Measurements from ENCODE around the gene TRIML2. TPM values are rescaled to one million over a fixed set of nuclear protein-coding genes. Genes with fewer than 3 reads are reported as not detected.

The TRIML2 gene
- polyA plus RNA-seq, 1 donor from 2014 or later: not detected

DNA sequence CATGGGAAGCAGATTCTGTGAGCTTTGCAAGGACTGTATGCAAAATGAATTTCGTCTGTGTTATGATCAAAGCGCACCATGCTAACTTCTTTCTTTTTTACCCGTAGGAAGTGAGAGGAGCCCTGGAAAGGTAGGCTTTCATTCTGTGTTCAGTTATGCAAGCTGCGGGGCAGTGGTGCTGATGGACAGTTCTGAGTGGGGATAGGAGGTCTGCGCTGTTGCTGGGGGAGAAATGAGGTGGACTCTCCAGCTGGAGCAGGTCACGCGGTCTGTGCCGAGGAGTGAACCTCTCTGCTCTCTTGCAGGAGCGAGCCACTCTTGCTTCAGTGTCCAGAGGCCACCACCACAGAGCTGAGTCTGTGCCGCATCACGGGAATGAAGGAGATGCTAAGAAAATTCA is 34.3 kb upstream of the TRIML2 start:
- Histone ChIP-seq H3K4me3 (ENCODE audit: low read length) (no peak overlapping the region), H3K27me3 (ENCODE audit: insufficient read depth, low read depth, low read length) (no peaks in the 10 kb centered on the region), H3F3A (ENCODE audit: insufficient read depth, low read length, poor library complexity, severe bottlenecking) (no peaks in the 10 kb centered on the region), H2AFZ (ENCODE audit: low read depth, low read length) (no peak overlapping the region), H3K9ac (ENCODE audit: low read length) (no peak overlapping the region), H3K9me2 (ENCODE audit: insufficient read depth, low read length) (no peaks in the 10 kb centered on the region), H3K27ac (ENCODE audit: low read length) (no peak overlapping the region), H3K4me2 (ENCODE audit: low read length) (no peak overlapping the region), H3K79me2 (replicated peaks; ENCODE audit: insufficient read depth, low read length) (no peaks in the 10 kb centered on the region), H3K36me3 (ENCODE audit: insufficient read depth, low read length) (no peaks in the 10 kb centered on the region), H3K9me3 (ENCODE audit: low read length) (no peaks in the 10 kb centered on the region), H4K20me1 (ENCODE audit: insufficient read depth) (no peaks in the 10 kb centered on the region)
- TF ChIP-seq TAF1 (IDR thresholded peaks at IDR 0.05; ENCODE audit: low read depth) (no peak), MXI1 (conservative IDR thresholded peaks at IDR 0.05; ENCODE audit: poor library complexity, severe bottlenecking) (no peak), EP300 (conservative IDR thresholded peaks at IDR 0.05; ENCODE audit: poor library complexity, severe bottlenecking) (no peak), RAD21 (conservative IDR thresholded peaks at IDR 0.05) (no peak), POLR2AphosphoS5 (IDR thresholded peaks at IDR 0.05) (no peak), EZH2 (IDR thresholded peaks at IDR 0.05; ENCODE audit: borderline replicate concordance, insufficient read depth, low read length, poor library complexity, severe bottlenecking) (no peak), SMC3 (conservative IDR thresholded peaks at IDR 0.05; ENCODE audit: poor library complexity) (no peak)
- TF ChIP-seq, protein P1, sequence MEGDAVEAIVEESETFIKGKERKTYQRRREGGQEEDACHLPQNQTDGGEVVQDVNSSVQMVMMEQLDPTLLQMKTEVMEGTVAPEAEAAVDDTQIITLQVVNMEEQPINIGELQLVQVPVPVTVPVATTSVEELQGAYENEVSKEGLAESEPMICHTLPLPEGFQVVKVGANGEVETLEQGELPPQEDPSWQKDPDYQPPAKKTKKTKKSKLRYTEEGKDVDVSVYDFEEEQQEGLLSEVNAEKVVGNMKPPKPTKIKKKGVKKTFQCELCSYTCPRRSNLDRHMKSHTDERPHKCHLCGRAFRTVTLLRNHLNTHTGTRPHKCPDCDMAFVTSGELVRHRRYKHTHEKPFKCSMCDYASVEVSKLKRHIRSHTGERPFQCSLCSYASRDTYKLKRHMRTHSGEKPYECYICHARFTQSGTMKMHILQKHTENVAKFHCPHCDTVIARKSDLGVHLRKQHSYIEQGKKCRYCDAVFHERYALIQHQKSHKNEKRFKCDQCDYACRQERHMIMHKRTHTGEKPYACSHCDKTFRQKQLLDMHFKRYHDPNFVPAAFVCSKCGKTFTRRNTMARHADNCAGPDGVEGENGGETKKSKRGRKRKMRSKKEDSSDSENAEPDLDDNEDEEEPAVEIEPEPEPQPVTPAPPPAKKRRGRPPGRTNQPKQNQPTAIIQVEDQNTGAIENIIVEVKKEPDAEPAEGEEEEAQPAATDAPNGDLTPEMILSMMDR (IDR thresholded peaks at IDR 0.05; ENCODE audit: poor library complexity, severe bottlenecking): no peak
- TF ChIP-seq, protein P2, sequence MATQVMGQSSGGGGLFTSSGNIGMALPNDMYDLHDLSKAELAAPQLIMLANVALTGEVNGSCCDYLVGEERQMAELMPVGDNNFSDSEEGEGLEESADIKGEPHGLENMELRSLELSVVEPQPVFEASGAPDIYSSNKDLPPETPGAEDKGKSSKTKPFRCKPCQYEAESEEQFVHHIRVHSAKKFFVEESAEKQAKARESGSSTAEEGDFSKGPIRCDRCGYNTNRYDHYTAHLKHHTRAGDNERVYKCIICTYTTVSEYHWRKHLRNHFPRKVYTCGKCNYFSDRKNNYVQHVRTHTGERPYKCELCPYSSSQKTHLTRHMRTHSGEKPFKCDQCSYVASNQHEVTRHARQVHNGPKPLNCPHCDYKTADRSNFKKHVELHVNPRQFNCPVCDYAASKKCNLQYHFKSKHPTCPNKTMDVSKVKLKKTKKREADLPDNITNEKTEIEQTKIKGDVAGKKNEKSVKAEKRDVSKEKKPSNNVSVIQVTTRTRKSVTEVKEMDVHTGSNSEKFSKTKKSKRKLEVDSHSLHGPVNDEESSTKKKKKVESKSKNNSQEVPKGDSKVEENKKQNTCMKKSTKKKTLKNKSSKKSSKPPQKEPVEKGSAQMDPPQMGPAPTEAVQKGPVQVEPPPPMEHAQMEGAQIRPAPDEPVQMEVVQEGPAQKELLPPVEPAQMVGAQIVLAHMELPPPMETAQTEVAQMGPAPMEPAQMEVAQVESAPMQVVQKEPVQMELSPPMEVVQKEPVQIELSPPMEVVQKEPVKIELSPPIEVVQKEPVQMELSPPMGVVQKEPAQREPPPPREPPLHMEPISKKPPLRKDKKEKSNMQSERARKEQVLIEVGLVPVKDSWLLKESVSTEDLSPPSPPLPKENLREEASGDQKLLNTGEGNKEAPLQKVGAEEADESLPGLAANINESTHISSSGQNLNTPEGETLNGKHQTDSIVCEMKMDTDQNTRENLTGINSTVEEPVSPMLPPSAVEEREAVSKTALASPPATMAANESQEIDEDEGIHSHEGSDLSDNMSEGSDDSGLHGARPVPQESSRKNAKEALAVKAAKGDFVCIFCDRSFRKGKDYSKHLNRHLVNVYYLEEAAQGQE (IDR thresholded peaks at IDR 0.05; ENCODE audit: borderline replicate concordance): no peak

DNA sequence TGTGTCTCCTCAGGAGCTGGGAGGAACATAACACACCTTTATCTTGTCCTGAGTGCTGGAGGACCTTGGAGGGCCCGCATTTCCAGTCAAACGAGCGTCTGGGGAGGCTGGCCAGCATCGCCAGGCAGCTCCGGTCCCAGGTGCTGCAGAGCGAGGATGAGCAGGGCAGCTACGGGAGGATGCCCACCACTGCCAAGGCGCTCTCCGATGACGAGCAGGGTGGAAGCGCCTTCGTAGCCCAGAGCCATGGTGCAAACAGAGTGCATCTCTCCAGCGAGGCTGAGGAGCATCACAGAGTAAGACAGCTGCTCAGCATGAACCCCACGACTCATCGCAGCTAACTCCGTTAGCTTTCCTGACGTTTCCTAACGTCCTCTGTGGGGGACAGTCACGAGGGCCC is 30.3 kb upstream of the TRIML2 start:
- Histone ChIP-seq H3K4me3 (ENCODE audit: low read length) (no peak overlapping the region), H3F3A (ENCODE audit: insufficient read depth, low read length, poor library complexity, severe bottlenecking) (no peaks in the 10 kb centered on the region), H3K9ac (ENCODE audit: low read length) (no peak overlapping the region), H3K79me2 (replicated peaks; ENCODE audit: insufficient read depth, low read length) (no peaks in the 10 kb centered on the region), H3K9me3 (ENCODE audit: low read length) (no peaks in the 10 kb centered on the region), H3K27me3 (ENCODE audit: insufficient read depth, low read depth, low read length) (no peaks in the 10 kb centered on the region), H2AFZ (ENCODE audit: low read depth, low read length) (no peak overlapping the region), H3K27ac (ENCODE audit: low read length) (no peak overlapping the region), H3K4me2 (ENCODE audit: low read length) (no peak overlapping the region), H4K20me1 (ENCODE audit: insufficient read depth) (no peaks in the 10 kb centered on the region), H3K9me2 (ENCODE audit: insufficient read depth, low read length) (no peaks in the 10 kb centered on the region), H3K36me3 (ENCODE audit: insufficient read depth, low read length) (no peaks in the 10 kb centered on the region)
- TF ChIP-seq MXI1 (conservative IDR thresholded peaks at IDR 0.05; ENCODE audit: poor library complexity, severe bottlenecking) (no peak), TAF1 (IDR thresholded peaks at IDR 0.05; ENCODE audit: low read depth) (no peak), RAD21 (conservative IDR thresholded peaks at IDR 0.05) (no peak), EP300 (conservative IDR thresholded peaks at IDR 0.05; ENCODE audit: poor library complexity, severe bottlenecking) (no peak), SMC3 (conservative IDR thresholded peaks at IDR 0.05; ENCODE audit: poor library complexity) (no peak), POLR2AphosphoS5 (IDR thresholded peaks at IDR 0.05) (no peak), EZH2 (IDR thresholded peaks at IDR 0.05; ENCODE audit: borderline replicate concordance, insufficient read depth, low read length, poor library complexity, severe bottlenecking) (no peak)
- TF ChIP-seq, protein P2 (IDR thresholded peaks at IDR 0.05; ENCODE audit: borderline replicate concordance): no peak
- TF ChIP-seq, protein P1 (IDR thresholded peaks at IDR 0.05; ENCODE audit: poor library complexity, severe bottlenecking): no peak

Measured in neural cell (in vitro differentiated cells).